ENCODE measurements around the gene STXBP6. TPM values are rescaled to one million over a fixed set of nuclear protein-coding genes. Genes with fewer than 3 reads are reported as not detected.

Gene STXBP6
- total RNA-seq (10 to 100 TPM; 18.8 to 31.7 (median 30.7) TPM), polyA plus RNA-seq (26.5 TPM)
- long read RNA-seq, donor 1, full-length matches to known transcripts: 53 of 73 reads
- long read RNA-seq, donor 1, partial matches to known transcripts: 3 of 73 reads
- long read RNA-seq, donor 1, other reads (novel, unspliced or antisense): 17 of 73 reads
- long read RNA-seq, donor 2, full-length matches to known transcripts: 27 of 44 reads
- long read RNA-seq, donor 2, partial matches to known transcripts: 1 of 44 reads
- long read RNA-seq, donor 2, other reads (novel, unspliced or antisense): 16 of 44 reads
- long read RNA-seq, donor 3, full-length matches to known transcripts: 13 of 19 reads
- long read RNA-seq, donor 3, partial matches to known transcripts: 0 of 19 reads
- long read RNA-seq, donor 3, other reads (novel, unspliced or antisense): 6 of 19 reads
- long read RNA-seq, donor 4, full-length matches to known transcripts: 19 of 31 reads
- long read RNA-seq, donor 4, partial matches to known transcripts: 2 of 31 reads
- long read RNA-seq, donor 4, other reads (novel, unspliced or antisense): 10 of 31 reads

- intact Hi-C loops (cut with DNase I): loop anchor here (5.0 to 10.0 kb wide), 7 partner anchors 63 to 315 kb away; no protein-coding TSS in a partner anchor
- Histone ChIP-seq H3K27ac (ENCODE audit: low read length) (peak within 1 kb of the TSS; percentile 84), H3K4me1 (ENCODE audit: control insufficient read depth, insufficient read depth, low read length) (peaks cover 2% of the 10 kb centered on the region), H3K27me3 (ENCODE audit: control insufficient read depth, insufficient read depth) (no peaks in the 10 kb centered on the region), H3K9me3 (ENCODE audit: control insufficient read depth, low read length) (no peaks in the 10 kb centered on the region), H3K4me3 (ENCODE audit: low read length) (peak within 1 kb of the TSS; percentile 74)
- WGBS: under 1% methylated on average over 82 of the region's 82 CpGs
- peak; percentile 87 to 93 for ATAC-seq
- DNase-seq: peak; percentile 76 to 92 (median 92)
Observed at GRCh38 chr14:25049568-25050268, at the start of gene STXBP6. Gene STXBP6, minus strand, starts transcription at chr14:25050147. Its CDS starts 75,329 bp downstream, at chr14:24974818.

GRCh38 chr14:25097120-25097519 lies 47.2 kb upstream of the STXBP6 start:
- DNase-seq: no peak
- intact Hi-C loops (cut with DNase I): no loop called here
- no peak overlapping the region for H3K4me3 ChIP-seq (ENCODE audit: low read length)

GRCh38 chr14:25095736-25096437 lies 45.9 kb upstream of the STXBP6 start:
- no peak overlapping the region for H3K4me3 ChIP-seq (ENCODE audit: low read length)
- 38% methylated on average over 5 of the region's 5 CpGs for WGBS
- DNase-seq: no peak
- peak in 1 of 2 donors; percentile 62 for ATAC-seq
- intact Hi-C loops (cut with DNase I): no loop called here
- H3K9me3 ChIP-seq (ENCODE audit: control insufficient read depth, low read length): no peaks in the 10 kb centered on the region
- no peaks in the 10 kb centered on the region for H3K27me3 ChIP-seq (ENCODE audit: control insufficient read depth, insufficient read depth)
- no peaks in the 10 kb centered on the region for H3K4me1 ChIP-seq (ENCODE audit: control insufficient read depth, insufficient read depth, low read length)
- no peak overlapping the region for H3K27ac ChIP-seq (ENCODE audit: low read length)

More at GRCh38 chr14:25097120-25097519, 47.2 kb upstream of the STXBP6 start:
- Histone ChIP-seq H3K9me3 (ENCODE audit: control insufficient read depth, low read length) (no peaks in the 10 kb centered on the region), H3K27ac (ENCODE audit: low read length) (no peak overlapping the region), H3K27me3 (ENCODE audit: control insufficient read depth, insufficient read depth) (no peaks in the 10 kb centered on the region), H3K4me1 (ENCODE audit: control insufficient read depth, insufficient read depth, low read length) (no peaks in the 10 kb centered on the region)
- WGBS: 63% methylated on average over 2 of the region's 2 CpGs
- ATAC-seq: no peak

- intact Hi-C loops (cut with DNase I): no loop called here
- ATAC-seq (no peak), DNase-seq (no peak)
- no peaks in the 10 kb centered on the region for H3K27me3 ChIP-seq (ENCODE audit: control insufficient read depth, insufficient read depth)
- no peaks in the 10 kb centered on the region for H3K4me1 ChIP-seq (ENCODE audit: control insufficient read depth, insufficient read depth, low read length)
- H3K9me3 ChIP-seq (ENCODE audit: control insufficient read depth, low read length): no peaks in the 10 kb centered on the region
- H3K4me3 ChIP-seq (ENCODE audit: low read length): no peak overlapping the region
- no peak overlapping the region for H3K27ac ChIP-seq (ENCODE audit: low read length)
- 85% methylated on average over 9 of the region's 9 CpGs for WGBS
Observed at GRCh38 chr14:25094171-25094907, 44.4 kb upstream of the STXBP6 start.

GRCh38 chr14:25092258-25092740 lies 42.4 kb upstream of the STXBP6 start:
- Histone ChIP-seq H3K27me3 (ENCODE audit: control insufficient read depth, insufficient read depth) (no peaks in the 10 kb centered on the region), H3K4me3 (ENCODE audit: low read length) (no peak overlapping the region), H3K27ac (ENCODE audit: low read length) (no peak overlapping the region), H3K9me3 (ENCODE audit: control insufficient read depth, low read length) (no peaks in the 10 kb centered on the region), H3K4me1 (ENCODE audit: control insufficient read depth, insufficient read depth, low read length) (no peaks in the 10 kb centered on the region)
- intact Hi-C loops (cut with DNase I): no loop called here
- DNase-seq (no peak), ATAC-seq (no peak)
- 91% methylated on average over 4 of the region's 4 CpGs for WGBS

GRCh38 chr14:25090716-25091454 lies 40.9 kb upstream of the STXBP6 start:
- intact Hi-C loops (cut with DNase I): no loop called here
- Histone ChIP-seq H3K4me3 (ENCODE audit: low read length) (no peak overlapping the region), H3K9me3 (ENCODE audit: control insufficient read depth, low read length) (no peaks in the 10 kb centered on the region), H3K27me3 (ENCODE audit: control insufficient read depth, insufficient read depth) (no peaks in the 10 kb centered on the region), H3K4me1 (ENCODE audit: control insufficient read depth, insufficient read depth, low read length) (no peaks in the 10 kb centered on the region), H3K27ac (ENCODE audit: low read length) (no peak overlapping the region)
- DNase-seq (no peak), ATAC-seq (no peak)
- 73% methylated on average over 3 of the region's 3 CpGs for WGBS

GRCh38 chr14:25090256-25090655 lies 40.3 kb upstream of the STXBP6 start:
- WGBS: 20% methylated on average over 2 of the region's 2 CpGs
- intact Hi-C loops (cut with DNase I): no loop called here
- ATAC-seq: no peak
- Histone ChIP-seq H3K27ac (ENCODE audit: low read length) (no peak overlapping the region), H3K4me3 (ENCODE audit: low read length) (no peak overlapping the region), H3K27me3 (ENCODE audit: control insufficient read depth, insufficient read depth) (no peaks in the 10 kb centered on the region), H3K4me1 (ENCODE audit: control insufficient read depth, insufficient read depth, low read length) (no peaks in the 10 kb centered on the region), H3K9me3 (ENCODE audit: control insufficient read depth, low read length) (no peaks in the 10 kb centered on the region)
- no peak for DNase-seq

- Histone ChIP-seq H3K4me3 (ENCODE audit: low read length) (no peak overlapping the region), H3K4me1 (ENCODE audit: control insufficient read depth, insufficient read depth, low read length) (no peaks in the 10 kb centered on the region), H3K9me3 (ENCODE audit: control insufficient read depth, low read length) (no peaks in the 10 kb centered on the region), H3K27me3 (ENCODE audit: control insufficient read depth, insufficient read depth) (no peaks in the 10 kb centered on the region), H3K27ac (ENCODE audit: low read length) (no peak overlapping the region)
- ATAC-seq (no peak), DNase-seq (no peak)
- 83% methylated on average over 1 of the region's 1 CpG for WGBS
- intact Hi-C loops (cut with DNase I): no loop called here
Observed at GRCh38 chr14:25089496-25089895, 39.5 kb upstream of the STXBP6 start.

- no peak for ATAC-seq
- H3K27ac ChIP-seq (ENCODE audit: low read length): no peak overlapping the region
- H3K4me1 ChIP-seq (ENCODE audit: control insufficient read depth, insufficient read depth, low read length): no peaks in the 10 kb centered on the region
- no peaks in the 10 kb centered on the region for H3K27me3 ChIP-seq (ENCODE audit: control insufficient read depth, insufficient read depth)
- no peak overlapping the region for H3K4me3 ChIP-seq (ENCODE audit: low read length)
- intact Hi-C loops (cut with DNase I): no loop called here
- WGBS: 79% methylated on average over 2 of the region's 2 CpGs
- H3K9me3 ChIP-seq (ENCODE audit: control insufficient read depth, low read length): no peaks in the 10 kb centered on the region
- no peak for DNase-seq
Observed at GRCh38 chr14:25086821-25087396, 37.0 kb upstream of the STXBP6 start.

Data from right cardiac atrium (tissue), 5 donors.